SK-N-SH (cell line): ENCODE data around the gene LAPTM5. TPM values are rescaled to one million over a fixed set of nuclear protein-coding genes. Genes with fewer than 3 reads are reported as not detected.

ENCODE experiments used
- CTCF ChIA-PET: fragments of 300-600, 350-600 bp; formaldehyde crosslinking; extraction: SDS; loops from one replicate; lab custom pipeline; 2021; lab: Yijun Ruan, JAX
- POLR2A ChIA-PET: fragments of 350-600 bp; sonication (Branson Sonifier 250); formaldehyde crosslinking; extraction: SDS; loops from one replicate; lab custom pipeline; 2020; ENCODE audit warnings: antibody characterized with exemption, inconsistent platforms; lab: Yijun Ruan, JAX
- DNase-seq: peaks from one replicate; pipeline ENCODE4 v3.0.0; 2012
- H2AFZ ChIP-seq: fragments of 200-600 bp; sonication (generic); 2 replicates; pipeline ENCODE4 v1.8.1; 2016; ENCODE audit warnings: antibody characterized with exemption, mild to moderate bottlenecking, low read depth
- H3F3A ChIP-seq: fragments of 200-600 bp; sonication (generic); replicated peaks from 2 replicates; pipeline ENCODE3; 2016; ENCODE audit warnings: antibody characterized with exemption, mild to moderate bottlenecking; ENCODE audit not compliant: insufficient read depth
- H3K27ac ChIP-seq, 2 experiments: fragments of 200-500 bp in 1 of 2; fragments of 200-600 bp in 1 of 2; sonication (Bioruptor generic) in 1 of 2; sonication (generic), shearing (Covaris generic) in 1 of 2; 2 replicates each; pipeline versions ENCODE4 v1.5.1 to v1.6.1; 2014 to 2016; ENCODE audit warnings: low read depth in 2 of 2, inconsistent platforms in 1 of 2, low read length in 1 of 2, mild to moderate bottlenecking in 1 of 2, mixed read lengths in 1 of 2
- H3K27me3 ChIP-seq: fragments of 200-600 bp; sonication (generic), shearing (Covaris generic); 2 replicates; pipeline ENCODE4 v1.6.1; 2016; ENCODE audit warnings: mixed run types; ENCODE audit not compliant: insufficient read depth
- H3K36me3 ChIP-seq, 2 experiments: fragments of 200-500 bp in 1 of 2; fragments of 200-600 bp in 1 of 2; sonication (Bioruptor generic) in 1 of 2; sonication (generic) in 1 of 2; replicated peaks in 1 of 2; 2 replicates each; pipeline versions ENCODE3 to v1.5.1; 2014 to 2016; ENCODE audit warnings: low read length in 1 of 2, mild to moderate bottlenecking in 1 of 2; ENCODE audit not compliant: insufficient read depth in 2 of 2, control insufficient read depth in 1 of 2
- H3K4me1 ChIP-seq, 2 experiments: fragments of 200-500 bp in 1 of 2; fragments of 200-600 bp in 1 of 2; sonication (Bioruptor generic) in 1 of 2; sonication (generic), shearing (Covaris generic) in 1 of 2; 2 replicates each; pipeline versions ENCODE4 v1.5.1 to v1.6.1; 2014 to 2016; ENCODE audit warnings: low read depth in 1 of 2, low read length in 1 of 2, mixed run types in 1 of 2; ENCODE audit not compliant: insufficient read depth in 2 of 2, control insufficient read depth in 1 of 2
- H3K4me2 ChIP-seq: fragments of 200-600 bp; sonication (generic), shearing (Covaris generic); 2 replicates; pipeline ENCODE4 v1.6.1; 2017; ENCODE audit warnings: mixed run types
- H3K4me3 ChIP-seq, 2 experiments: fragments of 200-500 bp in 1 of 2; fragments of 200-600 bp in 1 of 2; sonication (Bioruptor generic) in 1 of 2; sonication (generic), shearing (Covaris generic) in 1 of 2; 2 replicates each; pipeline versions ENCODE4 v1.5.1 to v1.8.1; 2014 to 2016; ENCODE audit warnings: low read depth in 2 of 2, inconsistent platforms in 1 of 2, low read length in 1 of 2, mild to moderate bottlenecking in 1 of 2, mixed read lengths in 1 of 2, moderate library complexity in 1 of 2
- H3K79me2 ChIP-seq: fragments of 200-600 bp; sonication (generic); 2 replicates; pipeline ENCODE4 v1.8.1; 2017; ENCODE audit warnings: mild to moderate bottlenecking; ENCODE audit not compliant: insufficient read depth
- H3K9ac ChIP-seq: fragments of 200-600 bp; sonication (generic); 2 replicates; pipeline ENCODE4 v1.6.1; 2017; ENCODE audit warnings: mixed run types
- H3K9me2 ChIP-seq: fragments of 200-600 bp; sonication (generic); 2 replicates; pipeline ENCODE4 v1.6.1; 2017; ENCODE audit warnings: mixed run types
- H3K9me3 ChIP-seq: fragments of 200-600 bp; sonication (generic); 2 replicates; pipeline ENCODE4 v1.6.1; 2017; ENCODE audit warnings: mixed run types, mild to moderate bottlenecking, moderate library complexity
- H4K20me1 ChIP-seq: fragments of 200-600 bp; sonication (generic); 2 replicates; pipeline ENCODE4 v1.6.1; 2017; ENCODE audit warnings: mild to moderate bottlenecking, mixed run types; ENCODE audit not compliant: insufficient read depth
- ELF1 ChIP-seq: IDR thresholded peaks from 2 replicates; pipeline ENCODE4 v1.4.0; 2012
- EP300 ChIP-seq, 2 experiments: IDR thresholded peaks; 2 replicates each; pipeline versions ENCODE4 v1.4.0 to v1.6.1; 2012; ENCODE audit warnings: borderline replicate concordance in 1 of 2, low read depth in 1 of 2, low read length in 1 of 2
- GABPA ChIP-seq: IDR thresholded peaks from 2 replicates; pipeline ENCODE4 v1.4.0; 2012; ENCODE audit warnings: low read depth, mild to moderate bottlenecking
- NFIC ChIP-seq: IDR thresholded peaks from 2 replicates; pipeline ENCODE4 v1.4.0; 2012; ENCODE audit warnings: borderline replicate concordance
- POLR2AphosphoS5 ChIP-seq: IDR thresholded peaks from 2 replicates; pipeline ENCODE4 v1.6.1; 2012; ENCODE audit warnings: low read depth, low read length
- RAD21 ChIP-seq: IDR thresholded peaks from 2 replicates; pipeline ENCODE4 v1.6.1; 2012; ENCODE audit warnings: mild to moderate bottlenecking, low read length
- RFX5 ChIP-seq: IDR thresholded peaks from 2 replicates; pipeline ENCODE4 v1.6.1; 2012; ENCODE audit warnings: mild to moderate bottlenecking, improper control_type of control experiment, low read length
- RXRA ChIP-seq: IDR thresholded peaks from 2 replicates; pipeline ENCODE4 v1.4.0; 2012; ENCODE audit warnings: low read depth, mild to moderate bottlenecking, borderline replicate concordance
- SMC3 ChIP-seq: IDR thresholded peaks from 2 replicates; pipeline ENCODE4 v1.6.1; 2012; ENCODE audit warnings: low read depth, low read length, improper control_type of control experiment
- TCF12 ChIP-seq: IDR thresholded peaks from 2 replicates; pipeline ENCODE4 v1.4.0; 2012
- YY1 ChIP-seq: IDR thresholded peaks from 2 replicates; pipeline ENCODE4 v1.4.0; 2012; ENCODE audit warnings: low read depth, mild to moderate bottlenecking
- WGBS: methylation state at CpG from one replicate; pipeline ENCODE4 v1.1.6; 2017; ENCODE audit warnings: low lambda C conversion rate; 5-methylcytosine and 5-hydroxymethylcytosine counted together
- polyA plus RNA-seq, 3 experiments: library from polyadenylated mRNA; depleted of rRNA; stranded (reverse); fragments of >200 nt; gene quantifications; 2 replicates each; pipeline ENCODE4 v1.2.3, GENCODE V29; 2012
- TF ChIP-seq, protein P1 (sequence below): IDR thresholded peaks from 2 replicates; pipeline ENCODE4 v1.4.0; 2012; ENCODE audit warnings: low read depth, borderline replicate concordance
- TF ChIP-seq, protein P2 (sequence below): IDR thresholded peaks from 2 replicates; pipeline ENCODE4; 2012
- TF ChIP-seq, protein P3 (sequence below): IDR thresholded peaks from 2 replicates; pipeline ENCODE4 v1.6.1; 2012; ENCODE audit warnings: mild to moderate bottlenecking, low read depth, low read length, moderate library complexity
- TF ChIP-seq, protein P4 (sequence below): fragments of 150-350 bp; IDR thresholded peaks from 2 replicates; pipeline ENCODE4 v1.6.1; 2017; ENCODE audit warnings: antibody characterized with exemption, low read length, low read depth, borderline replicate concordance
- TF ChIP-seq, protein P5 (sequence below): fragments of 150-350 bp; IDR thresholded peaks from 2 replicates; pipeline ENCODE4 v1.6.1; 2016; ENCODE audit warnings: mild to moderate bottlenecking, low read depth, low read length
- TF ChIP-seq, protein P6 (sequence below): IDR thresholded peaks from 2 replicates; pipeline ENCODE4 v1.4.0; 2012; ENCODE audit warnings: low read depth

LAPTM5 gene
- polyA plus RNA-seq, 1 of the 3 experiments (the other 2 are of a cell fraction): 1.1 TPM

DNA sequence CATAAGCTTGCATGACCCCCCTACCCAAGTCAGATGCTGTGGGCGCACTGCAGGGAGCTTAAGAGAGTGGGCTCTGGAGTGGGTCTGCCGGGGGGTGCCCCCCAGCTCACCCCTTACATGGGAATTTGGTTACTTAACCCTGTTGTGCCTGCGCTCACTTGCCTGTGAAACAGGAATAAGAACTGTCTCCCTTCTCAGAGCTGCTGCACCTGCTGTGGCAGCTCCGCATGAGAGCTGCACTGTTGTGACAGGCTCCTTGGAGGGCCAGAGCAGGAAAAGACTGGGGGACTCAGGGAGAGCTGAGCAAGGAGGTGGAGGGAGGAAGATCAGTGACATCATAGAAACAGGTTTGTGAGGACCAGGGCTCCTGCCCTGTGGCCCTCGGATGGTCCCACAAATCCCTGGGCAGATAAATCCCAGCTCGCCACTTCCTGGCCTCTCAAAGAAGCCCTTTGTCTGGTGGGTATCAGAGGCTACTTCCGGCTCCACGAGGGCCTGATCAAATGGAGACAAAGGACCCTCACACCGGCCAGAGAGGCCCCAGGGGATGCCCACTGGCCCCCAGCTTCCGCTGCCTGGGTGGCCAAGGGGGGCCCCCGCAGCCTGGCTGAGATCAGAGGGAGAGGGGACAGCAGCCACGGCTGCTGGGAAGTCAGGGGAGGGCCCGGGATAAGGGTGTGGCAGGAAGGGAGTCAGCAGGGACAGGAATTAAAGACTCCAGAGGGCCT is 28.9 kb upstream of the LAPTM5 start:
- Histone ChIP-seq H3K4me2 (no peak overlapping the region), H2AFZ (no peak overlapping the region)
- TF ChIP-seq, protein P1, sequence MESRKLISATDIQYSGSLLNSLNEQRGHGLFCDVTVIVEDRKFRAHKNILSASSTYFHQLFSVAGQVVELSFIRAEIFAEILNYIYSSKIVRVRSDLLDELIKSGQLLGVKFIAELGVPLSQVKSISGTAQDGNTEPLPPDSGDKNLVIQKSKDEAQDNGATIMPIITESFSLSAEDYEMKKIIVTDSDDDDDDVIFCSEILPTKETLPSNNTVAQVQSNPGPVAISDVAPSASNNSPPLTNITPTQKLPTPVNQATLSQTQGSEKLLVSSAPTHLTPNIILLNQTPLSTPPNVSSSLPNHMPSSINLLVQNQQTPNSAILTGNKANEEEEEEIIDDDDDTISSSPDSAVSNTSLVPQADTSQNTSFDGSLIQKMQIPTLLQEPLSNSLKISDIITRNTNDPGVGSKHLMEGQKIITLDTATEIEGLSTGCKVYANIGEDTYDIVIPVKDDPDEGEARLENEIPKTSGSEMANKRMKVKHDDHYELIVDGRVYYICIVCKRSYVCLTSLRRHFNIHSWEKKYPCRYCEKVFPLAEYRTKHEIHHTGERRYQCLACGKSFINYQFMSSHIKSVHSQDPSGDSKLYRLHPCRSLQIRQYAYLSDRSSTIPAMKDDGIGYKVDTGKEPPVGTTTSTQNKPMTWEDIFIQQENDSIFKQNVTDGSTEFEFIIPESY: no peak
- TF ChIP-seq NFIC: no peak
- TF ChIP-seq GABPA: no peak
- TF ChIP-seq, protein P2, sequence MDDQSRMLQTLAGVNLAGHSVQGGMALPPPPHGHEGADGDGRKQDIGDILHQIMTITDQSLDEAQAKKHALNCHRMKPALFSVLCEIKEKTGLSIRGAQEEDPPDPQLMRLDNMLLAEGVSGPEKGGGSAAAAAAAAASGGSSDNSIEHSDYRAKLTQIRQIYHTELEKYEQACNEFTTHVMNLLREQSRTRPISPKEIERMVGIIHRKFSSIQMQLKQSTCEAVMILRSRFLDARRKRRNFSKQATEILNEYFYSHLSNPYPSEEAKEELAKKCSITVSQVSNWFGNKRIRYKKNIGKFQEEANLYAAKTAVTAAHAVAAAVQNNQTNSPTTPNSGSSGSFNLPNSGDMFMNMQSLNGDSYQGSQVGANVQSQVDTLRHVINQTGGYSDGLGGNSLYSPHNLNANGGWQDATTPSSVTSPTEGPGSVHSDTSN: no peak
- no peak for TF ChIP-seq RAD21
- TF ChIP-seq ELF1: no peak
- no peak for TF ChIP-seq POLR2AphosphoS5
- no peak for TF ChIP-seq RFX5
- TF ChIP-seq, protein P3, sequence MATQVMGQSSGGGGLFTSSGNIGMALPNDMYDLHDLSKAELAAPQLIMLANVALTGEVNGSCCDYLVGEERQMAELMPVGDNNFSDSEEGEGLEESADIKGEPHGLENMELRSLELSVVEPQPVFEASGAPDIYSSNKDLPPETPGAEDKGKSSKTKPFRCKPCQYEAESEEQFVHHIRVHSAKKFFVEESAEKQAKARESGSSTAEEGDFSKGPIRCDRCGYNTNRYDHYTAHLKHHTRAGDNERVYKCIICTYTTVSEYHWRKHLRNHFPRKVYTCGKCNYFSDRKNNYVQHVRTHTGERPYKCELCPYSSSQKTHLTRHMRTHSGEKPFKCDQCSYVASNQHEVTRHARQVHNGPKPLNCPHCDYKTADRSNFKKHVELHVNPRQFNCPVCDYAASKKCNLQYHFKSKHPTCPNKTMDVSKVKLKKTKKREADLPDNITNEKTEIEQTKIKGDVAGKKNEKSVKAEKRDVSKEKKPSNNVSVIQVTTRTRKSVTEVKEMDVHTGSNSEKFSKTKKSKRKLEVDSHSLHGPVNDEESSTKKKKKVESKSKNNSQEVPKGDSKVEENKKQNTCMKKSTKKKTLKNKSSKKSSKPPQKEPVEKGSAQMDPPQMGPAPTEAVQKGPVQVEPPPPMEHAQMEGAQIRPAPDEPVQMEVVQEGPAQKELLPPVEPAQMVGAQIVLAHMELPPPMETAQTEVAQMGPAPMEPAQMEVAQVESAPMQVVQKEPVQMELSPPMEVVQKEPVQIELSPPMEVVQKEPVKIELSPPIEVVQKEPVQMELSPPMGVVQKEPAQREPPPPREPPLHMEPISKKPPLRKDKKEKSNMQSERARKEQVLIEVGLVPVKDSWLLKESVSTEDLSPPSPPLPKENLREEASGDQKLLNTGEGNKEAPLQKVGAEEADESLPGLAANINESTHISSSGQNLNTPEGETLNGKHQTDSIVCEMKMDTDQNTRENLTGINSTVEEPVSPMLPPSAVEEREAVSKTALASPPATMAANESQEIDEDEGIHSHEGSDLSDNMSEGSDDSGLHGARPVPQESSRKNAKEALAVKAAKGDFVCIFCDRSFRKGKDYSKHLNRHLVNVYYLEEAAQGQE: no peak
- TF ChIP-seq, protein P4, sequence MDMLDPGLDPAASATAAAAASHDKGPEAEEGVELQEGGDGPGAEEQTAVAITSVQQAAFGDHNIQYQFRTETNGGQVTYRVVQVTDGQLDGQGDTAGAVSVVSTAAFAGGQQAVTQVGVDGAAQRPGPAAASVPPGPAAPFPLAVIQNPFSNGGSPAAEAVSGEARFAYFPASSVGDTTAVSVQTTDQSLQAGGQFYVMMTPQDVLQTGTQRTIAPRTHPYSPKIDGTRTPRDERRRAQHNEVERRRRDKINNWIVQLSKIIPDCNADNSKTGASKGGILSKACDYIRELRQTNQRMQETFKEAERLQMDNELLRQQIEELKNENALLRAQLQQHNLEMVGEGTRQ: no peak
- TF ChIP-seq SMC3: no peak
- TF ChIP-seq EP300 (IDR thresholded peaks at IDR 0.05; ENCODE audit: borderline replicate concordance in 1 of 2, low read depth in 1 of 2, low read length in 1 of 2): no peak
- TF ChIP-seq TCF12: no peak
- TF ChIP-seq, protein P5, sequence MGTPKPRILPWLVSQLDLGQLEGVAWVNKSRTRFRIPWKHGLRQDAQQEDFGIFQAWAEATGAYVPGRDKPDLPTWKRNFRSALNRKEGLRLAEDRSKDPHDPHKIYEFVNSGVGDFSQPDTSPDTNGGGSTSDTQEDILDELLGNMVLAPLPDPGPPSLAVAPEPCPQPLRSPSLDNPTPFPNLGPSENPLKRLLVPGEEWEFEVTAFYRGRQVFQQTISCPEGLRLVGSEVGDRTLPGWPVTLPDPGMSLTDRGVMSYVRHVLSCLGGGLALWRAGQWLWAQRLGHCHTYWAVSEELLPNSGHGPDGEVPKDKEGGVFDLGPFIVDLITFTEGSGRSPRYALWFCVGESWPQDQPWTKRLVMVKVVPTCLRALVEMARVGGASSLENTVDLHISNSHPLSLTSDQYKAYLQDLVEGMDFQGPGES: no peak
- no peak for TF ChIP-seq YY1
- TF ChIP-seq, protein P6, sequence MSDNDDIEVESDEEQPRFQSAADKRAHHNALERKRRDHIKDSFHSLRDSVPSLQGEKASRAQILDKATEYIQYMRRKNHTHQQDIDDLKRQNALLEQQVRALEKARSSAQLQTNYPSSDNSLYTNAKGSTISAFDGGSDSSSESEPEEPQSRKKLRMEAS: no peak
- no peak for TF ChIP-seq RXRA
- TF ChIP-seq, all 33 proteins: peak for 0
- CTCF ChIA-PET: interaction anchor here (0.8 to 12.1 kb wide), 8 partner anchors 13 to 147 kb away, joined by 3 to 377 read pairs (median 4); partner anchors contain the start of gene MATN1
- 81% methylated on average over 9 of the region's 13 CpGs for WGBS
- no peaks in the 10 kb centered on the region for H3K9me3 ChIP-seq
- peaks cover 3% of the 10 kb centered on the region for H3F3A ChIP-seq
- H3K27ac ChIP-seq: no peak overlapping the region
- H3K36me3 ChIP-seq: no peaks in the 10 kb centered on the region
- H3K9ac ChIP-seq: no peak overlapping the region
- POLR2A ChIA-PET: no interaction called here
- H3K4me1 ChIP-seq: peaks cover 0 to 2% of the 10 kb centered on the region in 2 experiments; a peak in 1 of 4 replicates
- H4K20me1 ChIP-seq: no peaks in the 10 kb centered on the region
- H3K79me2 ChIP-seq: no peaks in the 10 kb centered on the region
- no peaks in the 10 kb centered on the region for H3K9me2 ChIP-seq
- no peaks in the 10 kb centered on the region; the same call in 1 of the 2 replicates for H3K27me3 ChIP-seq
- DNase-seq: no peak
- H3K4me3 ChIP-seq: no peak overlapping the region
